Neutrophil (primary cell): ENCODE data around the gene TMC2.

Experiments used
- H3K27ac ChIP-seq: fragments of 200-600 bp; sonication (generic); 2 replicates; pipeline ENCODE4 v1.5.1; 2016; ENCODE audit warnings: mild to moderate bottlenecking, moderate library complexity
- H3K27me3 ChIP-seq: fragments of 200-600 bp; sonication (generic); 2 replicates; pipeline ENCODE4 v1.6.0; 2016; ENCODE audit warnings: mild to moderate bottlenecking
- H3K36me3 ChIP-seq: fragments of 200-600 bp; sonication (generic); 2 replicates; pipeline ENCODE4 v1.5.1; 2017
- H3K4me1 ChIP-seq, 2 experiments: fragments of 200-600 bp in 1 of 2; sonication (generic) in 1 of 2; 1 replicate in 1 of 2; 2 replicates in 1 of 2; pipeline versions ENCODE4 v1.5.1 to v1.6.1; 2013 to 2016; ENCODE audit warnings: low read depth in 1 of 2, low read length in 1 of 2, mild to moderate bottlenecking in 1 of 2, moderate library complexity in 1 of 2; ENCODE audit not compliant: control insufficient read depth in 1 of 2, insufficient read depth in 1 of 2
- H3K4me3 ChIP-seq, 2 experiments: fragments of 200-600 bp in 1 of 2; sonication (generic) in 1 of 2; 1 replicate in 1 of 2; 2 replicates in 1 of 2; pipeline ENCODE4 v1.5.1; 2013 to 2016; ENCODE audit warnings: low read depth in 1 of 2, low read length in 1 of 2, mild to moderate bottlenecking in 1 of 2, moderate library complexity in 1 of 2
- H3K9me3 ChIP-seq: fragments of 200-600 bp; sonication (generic); 2 replicates; pipeline ENCODE4 v1.5.1; 2016
- CTCF ChIP-seq: fragments of 200-600 bp; sonication (generic); IDR thresholded peaks from 2 replicates; pipeline ENCODE4 v1.5.1; 2016; ENCODE audit warnings: antibody characterized with exemption

The TMC2 gene

GRCh38 chr20:2633381-2633780 lies 97.0 kb downstream of the TMC2 start:
- no peak overlapping the region for H3K27ac ChIP-seq
- no peaks in the 10 kb centered on the region for H3K9me3 ChIP-seq
- no peaks in the 10 kb centered on the region for H3K4me1 ChIP-seq
- H3K36me3 ChIP-seq, result no peaks in the 10 kb centered on the region
- H3K4me3 ChIP-seq, result no peak overlapping the region
- H3K27me3 ChIP-seq, result peaks cover 68% of the 10 kb centered on the region
- no peak for TF ChIP-seq CTCF

- no peak overlapping the region for H3K4me3 ChIP-seq
- no peak overlapping the region for H3K27ac ChIP-seq
- H3K27me3 ChIP-seq, result peaks cover 43% of the 10 kb centered on the region
- TF ChIP-seq CTCF, result no peak
- no peaks in the 10 kb centered on the region for H3K9me3 ChIP-seq
- no peaks in the 10 kb centered on the region for H3K36me3 ChIP-seq
- H3K4me1 ChIP-seq, result no peaks in the 10 kb centered on the region
Observed at GRCh38 chr20:2637246-2637645, 100.9 kb downstream of the TMC2 start.

GRCh38 chr20:2640260-2640659 lies 103.9 kb downstream of the TMC2 start:
- Histone ChIP-seq H3K27ac (no peak overlapping the region), H3K4me3 (no peak overlapping the region), H3K36me3 (no peaks in the 10 kb centered on the region), H3K4me1 (no peaks in the 10 kb centered on the region), H3K27me3 (peaks cover 20% of the 10 kb centered on the region), H3K9me3 (no peaks in the 10 kb centered on the region)
- no peak for TF ChIP-seq CTCF

- Histone ChIP-seq H3K36me3 (no peaks in the 10 kb centered on the region), H3K4me3 (no peak overlapping the region), H3K4me1 (no peaks in the 10 kb centered on the region), H3K27ac (no peak overlapping the region), H3K27me3 (peaks cover 13% of the 10 kb centered on the region), H3K9me3 (no peaks in the 10 kb centered on the region)
- TF ChIP-seq CTCF, result no peak
Observed at GRCh38 chr20:2640899-2641298, 104.5 kb downstream of the TMC2 start.

GRCh38 chr20:2643708-2644107 lies 107.3 kb downstream of the TMC2 start:
- Histone ChIP-seq H3K27me3 (peaks cover 5% of the 10 kb centered on the region), H3K36me3 (no peaks in the 10 kb centered on the region), H3K9me3 (no peaks in the 10 kb centered on the region), H3K4me1 (no peaks in the 10 kb centered on the region), H3K4me3 (no peak overlapping the region), H3K27ac (no peak overlapping the region)
- TF ChIP-seq CTCF, result no peak
